GM18498 (cell line): ENCODE results near the gene EVPL.
"Not testable (repeated sequence)": the region's sequence is repeated elsewhere in the genome, so short reads cannot be mapped to it uniquely, and the experiment has no call there.

Experiments
- ATAC-seq: cut with Tn5 transposase; IDR thresholded peaks from one replicate; pipeline ENCODE4 v1.9.1; 2021; ENCODE audit warnings: mild to moderate bottlenecking, moderate library complexity; ENCODE audit not compliant: unreplicated experiment

The EVPL gene

DNA sequence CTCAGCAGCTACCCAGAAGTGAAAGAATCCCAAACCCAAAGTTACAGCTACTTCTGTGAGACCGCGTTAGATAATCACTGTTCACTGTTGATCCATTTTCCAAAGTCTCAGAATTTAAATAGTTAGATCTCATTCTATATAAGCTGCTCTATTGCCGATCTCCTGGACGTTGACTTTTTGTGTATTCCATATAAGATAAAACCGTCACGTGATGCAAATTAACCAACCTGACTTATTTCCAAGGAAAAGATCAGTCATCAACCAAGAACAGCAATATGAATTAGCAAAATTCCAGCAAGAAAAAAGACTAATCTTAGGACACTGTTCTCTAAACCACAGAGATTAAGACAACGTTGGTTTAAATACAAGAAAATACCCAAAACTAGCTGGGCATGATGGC lies 56.5 kb downstream of the EVPL start:
- ATAC-seq: no peak

DNA sequence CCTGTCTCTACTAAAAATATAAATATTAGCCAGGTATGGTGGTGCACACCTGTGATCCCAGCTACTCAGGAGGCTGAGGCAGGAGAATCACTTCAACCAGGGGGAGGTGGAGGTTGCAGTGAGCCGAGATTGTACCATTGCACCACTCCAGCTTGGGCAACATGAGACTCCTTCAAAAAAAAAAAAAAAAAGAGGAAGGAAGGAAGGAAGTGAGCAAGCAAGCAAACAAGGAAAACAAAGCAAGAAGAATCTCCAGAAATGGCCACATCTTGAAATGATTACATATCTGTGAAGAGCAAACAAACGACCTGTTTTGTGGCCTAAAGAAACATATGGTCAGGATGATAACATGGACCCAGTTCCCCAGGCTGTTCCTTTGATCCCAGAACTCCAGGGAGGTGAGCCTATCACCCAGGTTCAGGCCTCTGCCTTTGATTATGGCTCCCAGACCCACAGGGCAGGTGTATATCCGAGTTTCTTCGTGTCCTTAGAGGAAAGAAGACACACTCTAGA lies 57.0 kb downstream of the EVPL start:
- ATAC-seq: no peak

DNA sequence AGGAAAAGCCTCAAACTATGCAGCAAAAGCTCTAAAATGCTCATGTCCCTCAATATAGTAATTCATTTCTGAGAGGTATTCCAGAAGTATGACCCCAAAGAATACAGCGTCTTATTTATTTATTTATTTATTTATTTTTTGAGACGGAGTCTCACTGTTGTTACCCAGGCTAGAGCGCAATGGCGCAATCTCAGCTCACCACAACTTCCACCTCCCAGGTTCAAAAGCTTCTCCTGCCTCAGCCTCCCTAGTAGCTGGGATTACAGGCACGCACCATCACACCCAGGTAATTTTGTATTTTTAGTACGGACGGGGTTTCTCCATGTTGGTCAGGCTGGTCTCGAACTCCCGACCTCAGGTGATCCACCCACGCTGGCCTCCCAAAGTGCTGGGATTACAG lies 58.1 kb downstream of the EVPL start:
- ATAC-seq: not testable (repeated sequence)

DNA sequence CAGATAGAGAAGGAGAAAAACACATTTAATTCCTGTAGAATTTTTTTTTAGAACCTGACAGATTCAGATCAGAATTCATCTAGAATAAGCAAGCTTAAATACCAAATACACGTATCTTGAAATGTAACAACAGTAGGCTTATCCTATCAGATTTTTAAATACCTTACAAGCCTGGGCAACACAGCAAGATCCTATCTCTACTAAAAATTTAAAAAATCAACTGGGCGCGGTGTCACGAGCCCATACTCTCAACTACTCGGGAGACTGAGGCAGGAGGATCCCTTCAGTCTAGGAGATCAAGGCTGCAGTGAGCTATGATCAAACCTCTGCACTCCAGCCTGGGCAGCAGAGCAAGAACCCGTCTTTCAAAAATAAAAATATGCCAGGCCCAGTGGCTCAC lies 61.6 kb downstream of the EVPL start:
- no peak for ATAC-seq

DNA sequence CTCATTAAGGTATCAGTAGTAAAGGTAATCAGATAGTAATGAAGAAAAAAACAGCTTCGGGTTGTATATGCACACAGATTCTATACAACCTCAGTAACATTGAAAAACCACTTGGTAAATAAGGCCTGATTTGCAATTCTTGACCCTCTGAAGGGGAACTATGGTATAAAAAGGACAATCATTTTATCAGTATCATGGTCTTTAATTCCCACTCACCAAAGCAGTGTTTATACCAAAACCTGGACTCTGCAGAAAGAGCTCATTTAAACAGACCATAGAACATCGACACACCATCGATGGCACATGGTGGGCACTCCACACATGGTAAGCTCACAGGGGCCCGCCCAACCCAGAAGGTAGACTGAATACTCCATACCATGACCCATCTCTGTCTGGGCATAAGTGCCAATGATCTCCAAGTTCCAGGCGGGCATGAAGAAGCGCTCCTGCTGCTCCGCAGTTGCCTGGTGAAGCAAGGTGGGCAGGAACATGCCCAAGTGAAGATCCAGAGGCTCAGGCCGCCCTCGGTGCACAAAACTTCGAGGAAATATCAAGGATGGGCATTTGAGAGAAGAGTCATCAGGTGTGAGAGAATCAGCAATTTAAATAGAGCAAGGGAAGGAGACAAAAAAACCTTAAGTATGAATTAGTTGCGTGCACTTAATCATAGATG lies 67.1 kb downstream of the EVPL start:
- no peak for ATAC-seq

DNA sequence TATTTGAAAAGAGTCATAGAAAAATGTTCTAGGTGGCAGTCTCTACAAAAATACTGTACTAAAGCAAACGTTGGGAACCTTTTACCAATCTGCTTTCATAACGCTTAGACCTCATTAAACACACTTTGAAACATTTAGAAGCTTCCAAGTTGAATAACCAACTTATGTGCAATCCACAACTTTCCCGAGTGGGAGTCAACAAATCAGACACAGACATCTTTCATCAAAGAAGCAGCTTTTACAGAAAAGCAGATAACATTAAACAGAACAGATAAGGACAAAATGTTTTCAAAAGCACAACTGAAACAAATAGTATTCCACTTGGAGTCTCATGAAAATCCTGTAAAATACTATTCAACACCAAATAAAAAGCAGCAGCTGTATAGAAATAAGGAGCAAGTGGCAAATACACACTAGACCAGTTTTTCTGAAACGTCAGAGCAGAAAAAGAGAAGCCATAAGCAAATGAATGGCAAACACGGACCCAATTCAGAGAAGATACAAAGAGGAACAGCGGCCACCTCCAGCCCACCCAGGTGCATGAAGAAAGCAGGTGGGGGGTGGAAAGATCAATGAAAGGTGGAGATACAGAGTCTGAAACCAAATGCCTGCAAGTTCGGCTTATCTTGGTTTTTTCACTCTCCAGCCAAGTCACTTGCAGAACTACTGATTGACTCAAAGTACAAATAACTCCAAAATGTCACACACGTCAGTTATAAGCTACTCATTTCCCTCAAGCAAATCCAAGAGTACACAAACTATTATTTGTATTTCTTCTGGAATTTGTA lies 67.9 kb downstream of the EVPL start:
- ATAC-seq: no peak
